NCI-H69 (cell line): ENCODE data around the gene ZNF608.

ENCODE experiments used
- DNase-seq: peaks from one replicate; lab custom pipeline; 2025; lab: John Stamatoyannopoulos, UW

ZNF608 gene

DNA sequence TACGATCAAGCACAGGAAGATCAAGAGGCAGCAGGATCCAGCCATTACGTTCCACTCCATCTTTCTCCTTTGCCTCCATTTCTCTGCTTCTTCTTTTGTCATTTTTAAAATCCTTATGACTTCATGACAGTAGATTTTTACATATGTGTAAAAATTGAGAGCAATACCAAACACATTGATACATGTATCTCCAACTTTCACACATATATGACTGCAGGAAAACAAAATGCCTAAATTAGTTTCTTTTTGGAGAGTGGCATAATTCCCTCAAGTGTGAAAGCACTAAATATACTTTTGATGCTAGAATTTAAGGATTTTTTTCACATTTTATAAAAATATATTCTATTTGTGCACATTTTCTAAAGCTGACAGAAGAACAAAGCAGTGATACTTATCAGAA lies 8.6 kb upstream of the ZNF608 start:
- peak; percentile 83 for DNase-seq

DNA sequence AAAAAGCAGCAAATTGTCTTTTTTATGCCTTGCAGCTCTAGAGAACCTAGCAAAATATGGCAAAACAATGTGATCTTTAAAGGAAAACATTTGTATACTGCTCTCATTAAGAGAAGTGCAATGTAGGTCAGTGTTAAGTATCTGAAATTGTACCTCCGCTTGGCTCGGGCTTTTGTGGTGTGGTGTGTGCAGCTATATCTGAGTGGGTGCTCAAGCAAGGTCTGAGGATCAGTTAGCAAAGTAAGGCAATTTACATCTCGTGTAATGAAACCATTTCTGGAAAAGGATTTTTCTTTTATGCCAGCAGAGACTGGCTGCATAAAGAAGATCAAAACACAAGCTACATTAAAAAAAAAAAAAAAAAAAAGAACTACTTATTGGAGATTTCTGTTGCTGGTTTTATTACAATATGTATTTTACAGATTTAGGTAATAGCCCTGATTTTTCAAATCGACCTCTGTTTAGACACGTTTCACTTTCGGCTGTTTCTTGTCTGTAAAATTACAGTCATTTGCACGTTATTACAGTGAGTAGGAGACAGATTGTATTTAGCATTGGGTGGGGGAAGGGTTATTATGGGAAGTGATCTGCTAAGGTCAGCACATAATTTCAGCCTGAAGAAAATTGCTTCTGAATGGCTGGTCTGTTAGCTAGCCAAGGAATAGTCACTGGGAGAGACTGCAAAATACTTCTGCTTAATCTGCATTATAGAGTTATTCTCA lies 7.9 kb upstream of the ZNF608 start:
- DNase-seq: peak; percentile 98

DNA sequence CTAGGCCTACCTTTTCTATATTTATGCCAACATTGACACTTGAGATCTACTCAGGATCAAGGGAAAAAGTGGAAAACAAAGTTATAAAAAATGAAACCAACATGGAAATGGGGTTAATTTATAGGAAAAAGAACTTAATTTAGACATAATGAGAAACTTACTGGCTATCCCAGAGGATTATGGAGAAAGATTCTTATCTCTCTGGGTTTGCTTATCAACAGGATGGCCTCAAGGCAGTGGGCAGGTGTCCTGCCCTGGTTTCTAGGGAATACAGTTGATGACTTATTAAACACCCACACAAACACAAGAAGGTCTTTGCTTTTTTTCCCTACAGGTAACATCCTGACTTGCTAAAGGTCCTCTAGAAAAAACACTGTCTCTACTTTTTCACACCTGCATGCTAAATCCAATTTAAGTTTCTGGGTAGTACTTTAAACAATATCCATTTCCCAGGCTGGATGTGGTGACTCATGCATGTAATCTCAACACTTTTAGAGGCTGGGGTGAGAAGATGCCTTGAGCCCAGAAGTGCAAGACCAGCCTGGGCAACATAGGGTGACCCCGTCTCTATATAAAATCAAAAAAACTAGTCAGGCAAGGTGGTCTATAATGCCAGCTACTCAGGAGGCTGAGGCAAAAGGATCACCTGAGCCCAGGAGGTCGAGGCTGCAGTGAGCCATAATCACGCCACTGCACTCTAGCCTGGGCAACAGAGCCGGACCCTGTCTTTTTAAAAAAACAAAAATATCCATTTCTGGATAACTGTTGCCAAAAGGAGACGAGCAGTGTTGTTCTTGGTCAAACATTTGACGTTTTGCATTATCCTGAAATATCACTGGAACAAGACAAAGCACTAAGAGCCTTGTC lies 6.6 kb upstream of the ZNF608 start:
- DNase-seq: peak; percentile 59

DNA sequence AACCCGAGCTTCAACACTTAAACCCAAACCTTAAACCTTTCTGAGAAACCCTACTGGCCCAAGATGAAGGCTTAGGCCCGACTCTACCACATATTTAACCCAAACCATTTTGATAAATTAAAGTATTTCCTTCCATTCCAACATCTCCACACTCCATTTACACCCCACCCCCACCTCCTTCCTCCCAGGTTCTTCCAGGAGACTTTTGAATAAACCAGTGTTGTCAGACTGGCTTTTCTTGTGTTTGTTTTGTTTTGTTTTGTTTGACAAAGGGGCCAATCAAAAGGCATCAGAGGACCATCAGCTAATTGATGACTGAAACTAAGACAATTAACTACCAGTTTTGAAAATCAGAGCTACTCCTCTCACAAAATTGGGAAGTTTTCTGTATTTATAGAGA lies 4.6 kb upstream of the ZNF608 start:
- peak; percentile 78 for DNase-seq

DNA sequence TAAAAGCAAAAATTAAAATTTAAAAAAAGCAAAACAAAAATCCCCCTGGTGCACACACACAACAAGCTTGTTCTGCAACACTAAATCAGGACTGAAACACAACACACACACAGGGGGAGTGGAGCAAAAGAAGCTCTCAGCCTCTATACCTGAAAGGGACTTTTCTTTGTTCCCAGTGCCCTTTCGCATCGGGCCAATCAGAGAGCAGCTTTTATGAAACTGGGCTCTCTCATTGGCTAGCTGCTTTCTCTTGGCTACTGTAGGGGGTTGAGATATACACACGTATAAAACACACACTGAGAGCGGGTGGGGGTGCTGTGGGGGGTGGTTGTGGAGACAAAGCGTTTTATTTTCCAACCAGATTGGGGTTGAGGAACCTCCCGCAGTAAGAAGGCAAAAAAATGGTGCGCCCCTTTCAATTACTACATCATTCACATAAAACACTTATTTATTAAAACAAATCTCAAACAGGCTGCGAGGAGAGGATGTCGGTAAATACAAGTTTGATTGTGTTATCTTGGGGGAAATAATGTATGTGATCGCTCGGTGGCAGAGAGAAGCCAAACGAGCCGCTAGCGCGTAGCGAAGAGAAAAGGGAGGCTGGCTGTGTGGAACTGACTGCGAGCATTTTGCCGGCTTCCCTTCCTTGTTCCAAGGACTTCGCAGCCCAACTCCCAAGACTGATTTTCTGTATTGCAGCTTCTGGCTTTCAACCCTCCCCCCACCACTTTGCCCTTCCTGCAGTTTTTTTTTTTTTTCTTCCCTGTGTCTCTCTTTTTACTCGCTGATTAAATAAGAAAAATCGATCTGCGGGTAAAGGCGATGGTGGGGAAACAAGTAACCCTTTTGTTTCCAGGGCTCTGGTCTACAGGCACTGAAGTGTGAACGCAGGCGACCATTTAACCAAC lies 2.5 kb upstream of the ZNF608 start:
- DNase-seq: peak; percentile 100

DNA sequence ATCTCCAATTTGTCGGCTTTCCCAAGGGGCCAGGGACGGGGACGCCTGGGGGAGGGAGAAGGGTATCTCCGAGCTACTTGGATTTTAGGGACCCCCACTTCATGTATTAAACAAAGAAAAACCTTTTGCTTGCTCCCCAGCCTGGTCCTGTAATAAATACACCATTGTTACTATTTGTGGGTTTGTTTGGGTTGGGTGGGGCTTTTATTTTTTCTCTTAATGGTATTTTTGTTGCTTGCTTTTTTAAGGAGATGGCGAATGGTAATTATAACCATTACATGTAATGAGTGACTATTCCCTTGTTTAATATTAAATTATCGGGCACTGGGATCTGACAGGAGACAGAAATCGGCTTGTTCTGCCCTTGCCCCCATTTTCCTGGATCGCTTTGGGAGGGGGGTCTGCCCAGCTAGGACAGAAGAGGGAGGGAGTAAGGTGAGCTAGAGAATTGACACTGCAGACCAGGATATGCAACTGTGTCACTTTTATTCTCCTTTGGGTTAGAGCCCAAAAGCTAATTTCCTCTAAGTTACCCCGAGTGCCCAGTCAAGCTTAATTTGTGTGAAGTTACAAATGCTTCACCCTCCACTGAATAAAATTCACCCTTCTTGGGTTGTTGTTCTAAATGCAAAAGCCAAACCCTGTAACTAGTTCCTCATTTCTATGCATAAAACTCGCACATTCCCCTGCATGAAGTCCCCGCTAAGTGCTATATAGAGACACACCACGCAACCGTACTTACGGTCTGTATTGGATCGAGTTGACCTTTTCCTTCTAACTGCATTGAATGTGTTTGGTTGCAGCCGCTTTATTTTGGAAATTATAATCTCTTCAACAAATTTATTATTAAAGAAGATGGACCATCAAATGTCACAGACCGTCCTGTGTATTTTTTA lies 1.6 kb upstream of the ZNF608 start:
- peak; percentile 87 for DNase-seq

DNA sequence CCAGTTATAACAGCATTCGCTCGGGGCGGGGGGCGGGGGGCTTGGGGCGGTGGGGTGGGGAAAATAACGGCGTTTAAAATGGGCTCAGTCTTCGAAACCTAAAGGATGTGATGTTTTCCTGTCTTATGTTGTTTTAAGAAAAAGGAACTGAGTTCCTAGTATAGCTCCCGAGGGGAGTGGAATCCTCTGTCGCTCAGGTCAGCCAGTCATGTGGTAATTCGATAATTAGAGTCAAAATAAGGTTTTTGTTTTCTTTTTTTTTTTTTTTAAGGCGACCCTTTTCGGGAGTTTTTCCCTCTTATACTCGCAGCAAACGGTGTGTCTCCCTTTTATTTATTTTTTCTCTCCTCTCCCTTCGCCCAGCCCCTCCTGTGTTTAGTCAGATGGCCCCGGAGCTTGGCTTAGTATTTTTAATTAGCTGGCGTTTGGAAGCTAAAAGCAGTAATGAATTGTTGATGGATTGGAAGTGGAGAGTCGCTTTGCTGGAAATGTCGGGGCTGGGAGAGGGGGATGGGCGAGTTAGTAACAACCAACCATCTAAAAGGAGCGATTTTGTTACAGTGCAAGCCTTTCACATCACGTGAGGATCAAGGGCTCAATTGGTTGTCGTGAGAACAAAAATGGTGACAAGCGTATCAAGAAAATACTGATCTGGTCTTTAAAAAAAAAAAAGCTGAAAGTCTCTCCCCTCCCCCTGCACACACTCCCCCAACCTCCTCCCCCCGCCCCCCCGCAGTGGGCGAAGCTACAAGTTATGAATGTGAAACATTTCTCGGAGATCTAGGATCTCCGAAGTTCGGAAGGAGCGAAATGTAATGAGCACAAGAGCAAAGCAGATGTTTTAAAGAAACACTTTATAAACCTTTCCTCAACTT lies 714 bp upstream of the ZNF608 start:
- peak; percentile 99 for DNase-seq

DNA sequence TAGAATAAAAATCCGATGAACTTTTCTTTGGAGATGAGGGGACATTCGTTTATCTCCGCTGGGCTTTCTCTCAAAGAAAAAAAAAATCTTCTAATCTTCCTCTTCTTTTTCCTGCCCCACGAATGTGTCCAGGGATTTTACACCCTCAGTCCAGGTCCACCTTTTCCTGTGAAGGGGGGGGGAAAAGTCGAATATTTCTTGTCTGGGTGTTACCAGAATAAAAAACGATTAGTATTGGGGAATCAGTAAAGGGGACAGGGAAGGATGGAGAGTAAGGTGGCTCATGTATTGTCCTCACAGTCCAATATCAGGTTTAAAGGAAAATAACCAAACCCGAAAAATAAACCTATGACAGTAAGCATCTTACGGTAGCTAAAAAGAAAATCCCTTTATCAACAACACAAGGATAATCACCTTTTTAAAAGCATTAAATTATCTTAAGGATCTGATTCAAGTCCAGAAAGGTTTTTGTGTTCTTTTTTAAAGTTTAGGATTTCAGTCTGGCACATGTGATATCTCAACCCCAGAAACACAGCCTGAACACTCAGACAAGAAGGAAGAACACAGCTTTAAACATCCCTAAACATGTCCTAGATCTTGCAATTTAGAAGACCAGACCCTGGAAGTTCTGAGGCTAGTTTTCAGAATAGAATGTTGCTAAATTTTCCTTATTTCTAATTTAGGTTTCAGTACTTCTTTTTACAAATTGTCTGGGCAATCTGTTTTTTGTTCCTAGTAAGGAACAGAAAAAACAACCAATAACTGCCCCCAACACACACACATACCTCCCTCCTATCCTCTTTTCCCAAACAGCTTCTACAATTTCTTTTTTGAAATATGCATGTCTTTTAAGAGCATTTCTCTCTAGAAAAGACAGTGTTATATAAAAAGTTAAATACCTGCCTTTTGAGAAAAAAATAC lies 1.2 kb downstream of the ZNF608 start:
- peak; percentile 58 for DNase-seq

DNA sequence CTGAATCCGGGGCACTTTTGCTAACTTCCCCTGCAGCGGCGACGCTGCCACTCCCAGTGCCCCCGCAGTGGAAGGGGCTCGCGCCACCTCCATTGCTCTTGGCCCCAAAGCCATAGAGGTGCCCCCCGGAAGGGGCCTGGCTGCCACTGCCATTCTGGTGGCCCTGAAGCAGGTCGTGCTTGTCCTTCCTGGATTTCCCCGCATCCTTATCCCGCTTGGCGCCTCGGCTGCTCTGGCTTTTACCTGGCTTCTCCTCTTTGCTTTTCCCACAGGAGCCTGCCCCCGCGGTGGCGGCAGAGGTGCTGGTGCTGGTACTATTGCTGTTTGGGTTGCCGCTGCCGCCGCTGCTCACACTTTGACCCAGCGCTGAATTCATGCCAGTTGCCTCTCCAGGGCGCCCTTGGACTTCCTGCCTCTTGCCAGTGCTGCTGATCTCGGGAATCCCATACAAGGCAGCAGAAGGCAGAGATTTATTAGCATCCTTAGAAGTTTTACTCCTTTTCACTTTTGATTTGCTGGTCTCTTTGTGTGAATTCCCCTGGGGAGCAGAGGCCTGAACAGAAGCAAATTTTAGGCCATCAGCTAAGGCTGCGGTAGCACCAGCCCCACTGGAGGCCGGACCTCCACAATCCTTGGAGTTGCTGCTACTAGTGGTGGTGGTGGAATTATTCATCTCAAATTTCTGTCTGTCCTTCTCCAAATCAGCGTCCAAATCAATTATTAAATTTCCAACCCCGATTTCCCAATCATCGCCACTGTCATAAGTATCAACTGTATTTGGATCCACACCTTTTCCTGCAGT lies 2.1 kb downstream of the ZNF608 start:
- DNase-seq: peak; percentile 85

DNA sequence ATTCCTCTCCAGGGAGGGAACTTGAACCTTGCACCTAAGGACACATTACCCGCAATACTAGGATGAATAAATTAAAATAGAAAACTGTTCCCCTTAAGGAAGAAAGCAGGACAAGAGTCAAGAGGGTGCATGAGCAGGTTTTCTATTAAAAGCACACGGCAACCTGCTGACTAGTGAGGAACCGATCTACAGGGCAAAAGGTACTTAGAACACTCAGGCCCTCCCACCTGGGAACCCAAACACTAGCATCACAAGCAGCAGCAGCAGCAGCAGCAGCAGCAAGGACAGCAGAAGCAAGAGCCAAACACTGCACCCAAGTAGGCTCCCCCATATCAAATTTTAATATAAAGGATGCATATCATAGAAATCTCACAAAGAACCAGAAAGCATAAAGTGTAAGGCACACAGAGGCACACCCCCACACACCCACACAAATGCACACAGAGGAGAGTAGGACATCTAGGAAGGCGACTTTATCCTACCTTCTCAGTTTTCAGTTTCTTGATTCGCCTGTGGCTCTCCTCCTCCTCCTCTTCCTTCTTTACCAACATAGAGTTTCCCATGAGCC lies 2.8 kb downstream of the ZNF608 start:
- DNase-seq: peak; percentile 78

DNA sequence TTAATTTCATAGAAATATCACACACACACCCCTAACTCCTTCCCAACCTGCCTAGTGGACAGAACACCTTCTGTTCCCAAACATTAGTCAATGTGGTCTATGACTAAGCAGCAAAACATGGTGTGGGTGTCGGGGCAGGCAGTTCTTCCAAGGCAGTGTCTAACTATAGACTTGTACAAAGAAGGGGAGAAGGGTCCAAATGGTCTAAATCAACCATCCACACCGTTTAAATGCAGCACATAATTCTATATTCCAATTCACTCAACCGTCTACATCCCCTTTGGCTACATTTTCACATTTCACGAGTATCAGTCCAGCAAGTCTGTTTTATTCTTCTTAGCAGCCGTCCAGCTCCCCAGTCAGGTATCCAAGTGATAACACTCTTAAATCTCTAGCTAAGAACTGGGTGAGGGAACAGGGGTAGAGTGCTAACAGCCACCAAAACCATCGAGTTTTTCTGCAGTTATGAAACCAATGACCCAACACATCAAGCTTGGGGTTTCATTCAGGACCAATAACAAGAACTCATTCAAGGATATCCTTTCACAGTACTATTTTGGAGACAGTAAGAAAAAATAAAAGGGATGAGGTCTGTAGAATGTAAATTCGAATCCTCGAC lies 3.3 kb downstream of the ZNF608 start:
- peak; percentile 78 for DNase-seq

DNA sequence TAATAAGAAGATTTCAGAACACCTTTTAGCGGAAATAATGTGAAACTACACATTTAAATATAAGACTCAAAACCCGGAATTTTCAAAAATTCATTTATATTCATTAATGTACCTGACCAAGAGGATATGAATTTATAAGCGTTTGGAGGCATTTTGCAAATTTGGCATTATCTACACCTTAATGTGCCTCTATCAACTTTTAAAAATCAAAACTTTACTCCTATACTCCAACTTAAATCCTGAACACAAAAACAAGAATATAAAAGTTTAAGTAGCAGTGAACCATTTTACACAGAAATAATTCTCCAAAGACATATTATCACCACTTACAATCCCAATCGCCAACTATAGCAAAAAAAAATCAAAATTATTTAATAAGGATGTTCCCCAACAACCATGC lies 3.9 kb downstream of the ZNF608 start:
- DNase-seq: no peak

DNA sequence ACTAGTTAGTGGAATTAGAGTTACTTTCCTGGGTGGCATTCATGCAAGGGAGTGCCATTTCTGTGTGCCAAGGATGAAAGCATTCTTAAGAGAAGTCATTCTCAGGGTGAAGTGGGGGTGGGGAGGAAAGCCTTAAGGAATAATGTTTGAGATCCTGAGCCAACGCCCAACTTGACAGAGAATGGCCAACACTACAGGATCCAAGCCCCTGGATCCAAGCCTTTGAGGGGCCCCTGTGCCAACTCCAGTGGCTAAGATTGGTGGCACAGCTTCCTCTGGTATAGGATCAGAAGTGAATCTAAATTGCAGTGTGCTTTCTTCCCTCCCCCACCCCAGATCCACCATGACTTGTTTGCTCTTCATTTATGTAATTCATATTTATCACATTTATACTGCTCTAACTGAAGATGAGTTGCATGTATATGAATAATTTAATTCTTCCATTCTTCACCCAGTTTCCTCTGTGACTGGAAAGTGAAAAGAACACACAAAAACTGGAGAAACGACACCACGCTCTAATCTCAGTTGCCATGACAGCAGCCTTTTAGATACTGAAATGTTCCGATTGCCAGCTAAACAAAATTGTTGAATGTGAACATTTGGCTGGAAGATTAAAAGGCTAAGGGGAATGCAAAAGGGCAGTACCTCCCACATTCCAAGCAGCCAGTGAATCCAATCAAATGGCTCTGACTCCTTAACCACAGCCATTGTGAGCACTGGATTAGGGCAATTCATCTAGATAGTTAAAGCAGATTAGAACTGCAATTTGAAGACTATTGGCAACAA lies 4.5 kb downstream of the ZNF608 start:
- DNase-seq: peak; percentile 91

DNA sequence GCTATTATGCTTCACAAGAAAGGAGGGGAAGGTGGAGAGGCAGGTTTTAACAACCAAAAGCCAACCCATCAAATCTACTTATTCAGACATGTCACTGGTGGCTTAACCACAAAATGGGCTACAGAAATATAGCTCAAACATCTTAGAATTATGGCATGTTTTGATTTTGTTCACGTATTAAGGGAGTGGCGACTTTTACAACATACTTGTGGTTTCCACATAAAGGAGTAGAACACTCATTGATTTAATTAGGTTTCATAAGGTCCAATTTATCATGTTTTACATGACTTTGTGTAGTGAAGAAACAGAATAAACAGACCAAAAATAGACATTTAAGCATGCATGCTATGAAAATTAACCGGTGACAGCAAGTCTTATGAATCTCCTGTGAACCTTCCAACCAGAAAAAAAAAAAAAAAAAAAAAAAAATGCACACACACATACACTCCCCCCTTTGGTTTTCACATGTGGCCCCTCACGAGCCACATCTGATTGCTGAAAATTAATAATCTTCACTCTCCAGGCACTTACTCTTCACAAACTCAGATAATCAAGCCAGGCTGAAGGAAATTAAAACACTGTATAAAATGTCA lies 5.4 kb downstream of the ZNF608 start:
- DNase-seq: peak; percentile 49

DNA sequence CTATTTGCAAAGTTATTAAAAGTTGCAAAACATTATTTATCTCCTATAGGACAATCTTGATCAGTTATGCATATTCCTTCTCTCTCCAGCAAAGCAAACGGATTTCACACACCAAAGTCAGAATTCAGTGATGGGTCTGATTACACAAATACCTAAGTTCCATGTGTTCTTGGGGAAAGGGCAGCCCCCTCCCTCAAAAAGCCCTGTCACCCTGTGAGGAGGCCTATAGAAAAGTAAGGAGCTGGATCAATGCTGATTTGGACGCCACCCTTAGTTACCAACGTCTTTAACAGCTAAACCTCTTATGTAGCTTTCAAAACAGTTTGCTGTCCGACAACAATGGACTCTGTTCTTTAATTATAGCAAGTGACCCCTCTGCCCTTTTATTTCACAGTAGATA lies 6.4 kb downstream of the ZNF608 start:
- peak; percentile 63 for DNase-seq

DNA sequence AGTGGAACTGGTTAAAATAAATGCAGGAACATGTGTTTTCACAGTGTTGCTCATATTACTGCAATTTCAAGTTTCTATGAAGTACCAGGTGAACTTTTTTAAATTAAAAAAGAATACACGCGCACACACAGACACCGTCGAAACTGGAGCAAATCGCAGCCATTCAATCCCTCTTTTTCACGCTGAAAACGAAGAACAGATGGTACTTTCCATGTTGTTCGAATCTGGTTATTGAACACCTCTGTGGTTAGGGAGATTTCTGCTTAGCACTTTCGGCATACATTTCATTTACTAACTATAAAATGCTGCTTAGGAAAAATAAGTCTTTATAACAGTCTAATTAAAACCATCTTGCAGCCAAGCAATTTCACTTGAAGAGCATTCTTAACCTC lies 6.8 kb downstream of the ZNF608 start:
- peak; percentile 83 for DNase-seq
